Raji (cell line): ENCODE results near the gene SCP2.

Source experiments
- POLR2A ChIP-seq: IDR thresholded peaks from 2 replicates; pipeline ENCODE4 v1.6.1; 2011; ENCODE audit warnings: low read depth, low read length, control low read depth; ENCODE audit not compliant: insufficient read depth

SCP2 gene

GRCh38 chr1:53047737-53048736, 121.0 kb downstream of the SCP2 start:
- no peak for TF ChIP-seq POLR2A

- no peak for TF ChIP-seq POLR2A
These were observed 122.0 kb downstream of the SCP2 start for GRCh38 chr1:53048960-53049573.

- TF ChIP-seq POLR2A: no peak
These were observed 122.5 kb downstream of the SCP2 start for GRCh38 chr1:53049574-53049967.

GRCh38 chr1:53050310-53050709, 123.2 kb downstream of the SCP2 start:
- no peak for TF ChIP-seq POLR2A

- TF ChIP-seq POLR2A: no peak
These were observed 124.6 kb downstream of the SCP2 start for GRCh38 chr1:53051676-53052075.

GRCh38 chr1:53057127-53057526, 130.1 kb downstream of the SCP2 start:
- TF ChIP-seq POLR2A: no peak

- TF ChIP-seq POLR2A: no peak
These were observed 133.5 kb downstream of the SCP2 start for GRCh38 chr1:53060579-53060978.

GRCh38 chr1:53061123-53061858, 134.2 kb downstream of the SCP2 start:
- no peak for TF ChIP-seq POLR2A

GRCh38 chr1:53061859-53062707, 135.0 kb downstream of the SCP2 start, which contains the start of gene PODN:
Gene PODN (plus strand): TSS chr1:53062213. CDS start chr1:53069856, 7,643 bp downstream.
- TF ChIP-seq POLR2A: no peak

- no peak for TF ChIP-seq POLR2A
These were observed 135.9 kb downstream of the SCP2 start for GRCh38 chr1:53062708-53063591.

- TF ChIP-seq POLR2A: no peak
These were observed 136.9 kb downstream of the SCP2 start for GRCh38 chr1:53063744-53064515.

GRCh38 chr1:53065391-53065790, 138.3 kb downstream of the SCP2 start:
- TF ChIP-seq POLR2A: no peak

GRCh38 chr1:53066488-53066887, 139.4 kb downstream of the SCP2 start:
- no peak for TF ChIP-seq POLR2A
